OCI-LY3 (cell line): ENCODE measurements around the gene HTR3B.

ENCODE experiments used
- H2AFZ ChIP-seq: fragments of 200-600, 300-600 bp; shearing (Covaris generic); 2 replicates; pipeline ENCODE4 v1.6.0; 2014; ENCODE audit warnings: antibody characterized with exemption, low read depth, low read length
- H3K27ac ChIP-seq: fragments of 200-600, 300-600 bp; sonication (generic); 2 replicates; pipeline ENCODE4 v1.5.1; 2014; ENCODE audit warnings: mild to moderate bottlenecking, low read length, moderate library complexity, mixed read lengths
- H3K27me3 ChIP-seq: fragments of 200-600, 300-600 bp; sonication (generic); 2 replicates; pipeline ENCODE4 v1.6.1; 2014; ENCODE audit warnings: low read depth, low read length, mixed read lengths
- H3K36me3 ChIP-seq: fragments of 200-600, 300-600 bp; sonication (generic); replicated peaks from 2 replicates; pipeline ENCODE3; 2014; ENCODE audit warnings: low read depth, low read length, mixed read lengths
- H3K4me1 ChIP-seq: fragments of 300-600, 200-600 bp; sonication (generic); 2 replicates; pipeline ENCODE4 v1.6.1; 2014; ENCODE audit warnings: low read length, mixed read lengths
- H3K4me2 ChIP-seq: fragments of 200-600, 300-600 bp; sonication (generic); 2 replicates; pipeline ENCODE4 v1.6.1; 2014; ENCODE audit warnings: low read length, mixed read lengths
- H3K4me3 ChIP-seq: fragments of 300-600, 200-600 bp; sonication (generic); 2 replicates; pipeline ENCODE4 v1.5.1; 2014; ENCODE audit warnings: antibody characterized with exemption, mild to moderate bottlenecking, low read length, moderate library complexity
- H3K79me2 ChIP-seq: fragments of 300-600, 200-600 bp; shearing (Covaris generic); 2 replicates; pipeline ENCODE4 v1.6.1; 2014; ENCODE audit warnings: mild to moderate bottlenecking, low read length, mixed read lengths
- H3K9ac ChIP-seq: fragments of 300-600, 200-600 bp; shearing (Covaris generic); 2 replicates; pipeline ENCODE4 v1.6.0; 2014; ENCODE audit warnings: mild to moderate bottlenecking, low read length, moderate library complexity
- H3K9me3 ChIP-seq: fragments of 200-600, 300-600 bp; shearing (Covaris generic); 2 replicates; pipeline ENCODE4 v1.6.1; 2014; ENCODE audit warnings: low read length, mixed read lengths; ENCODE audit not compliant: insufficient read depth
- H4K20me1 ChIP-seq: fragments of 200-600, 300-600 bp; sonication (generic); 2 replicates; pipeline ENCODE4 v1.6.1; 2016; ENCODE audit warnings: low read length, mixed read lengths; ENCODE audit not compliant: insufficient read depth
- EZH2phosphoT487 ChIP-seq: fragments of 200-600 bp; shearing (Covaris generic); IDR thresholded peaks from 2 replicates; pipeline ENCODE4 v1.6.1; 2018; ENCODE audit warnings: antibody characterized with exemption, mixed run types, low read depth
- TF ChIP-seq, protein P1 (sequence below): fragments of 200-600, 300-600 bp; sonication (generic); IDR thresholded peaks from 2 replicates; pipeline ENCODE4 v1.5.1; 2014; ENCODE audit warnings: antibody characterized with exemption, low read length, low read depth

HTR3B gene

DNA sequence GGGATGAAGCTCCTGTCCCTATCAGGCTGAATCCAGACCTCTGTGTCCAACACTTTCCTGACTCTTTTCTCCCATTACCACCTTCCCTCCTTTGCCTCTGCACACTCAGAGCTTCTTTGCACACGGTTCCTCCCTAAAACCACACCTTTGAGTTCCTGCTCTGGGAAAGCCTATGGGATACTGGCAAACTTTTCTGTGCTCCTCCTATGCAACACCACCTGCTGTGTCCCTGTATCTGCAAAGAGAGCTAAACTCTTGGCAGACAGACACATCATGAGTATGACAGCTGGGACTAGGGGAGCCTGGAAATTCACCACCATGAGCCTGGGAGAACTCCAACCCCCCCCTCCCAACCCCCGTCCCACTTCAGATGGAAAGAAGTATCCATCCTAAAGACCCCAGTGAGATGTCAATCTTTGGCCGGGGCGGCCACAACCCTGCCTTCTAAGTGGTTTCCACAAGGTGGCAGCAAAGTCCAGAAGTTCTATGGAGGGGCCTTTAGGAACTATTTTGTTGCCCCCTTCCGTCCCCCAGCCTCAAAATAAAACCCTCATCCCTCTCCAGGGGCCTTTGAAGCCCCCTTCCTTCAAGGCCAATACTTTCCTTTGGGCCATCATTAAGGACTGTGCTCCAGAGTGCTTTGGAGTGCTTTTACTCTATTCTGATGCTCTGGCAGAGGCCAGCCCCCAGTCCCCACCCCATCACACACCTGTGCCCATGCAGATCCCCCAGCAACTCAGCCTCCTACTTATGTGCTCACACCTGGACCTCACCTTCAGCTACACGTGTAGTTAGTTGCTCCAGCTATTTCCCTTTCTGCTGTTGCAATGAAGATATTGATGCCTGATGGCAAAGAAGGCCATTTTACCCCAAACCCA lies 89.7 kb downstream of the HTR3B start:
- Histone ChIP-seq H3K4me3 (no peak overlapping the region), H3K4me2 (no peak overlapping the region), H3K4me1 (peaks cover 24% of the 10 kb centered on the region), H2AFZ (no peak overlapping the region), H4K20me1 (no peaks in the 10 kb centered on the region), H3K79me2 (no peaks in the 10 kb centered on the region), H3K36me3 (peaks cover 7% of the 10 kb centered on the region), H3K9me3 (no peaks in the 10 kb centered on the region), H3K27ac (no peak overlapping the region), H3K27me3 (0 out of 2 replicates have a peak, but pooled peaks cover 5% of the 10 kb centered on the region), H3K9ac (no peak overlapping the region)
- TF ChIP-seq, protein P1, sequence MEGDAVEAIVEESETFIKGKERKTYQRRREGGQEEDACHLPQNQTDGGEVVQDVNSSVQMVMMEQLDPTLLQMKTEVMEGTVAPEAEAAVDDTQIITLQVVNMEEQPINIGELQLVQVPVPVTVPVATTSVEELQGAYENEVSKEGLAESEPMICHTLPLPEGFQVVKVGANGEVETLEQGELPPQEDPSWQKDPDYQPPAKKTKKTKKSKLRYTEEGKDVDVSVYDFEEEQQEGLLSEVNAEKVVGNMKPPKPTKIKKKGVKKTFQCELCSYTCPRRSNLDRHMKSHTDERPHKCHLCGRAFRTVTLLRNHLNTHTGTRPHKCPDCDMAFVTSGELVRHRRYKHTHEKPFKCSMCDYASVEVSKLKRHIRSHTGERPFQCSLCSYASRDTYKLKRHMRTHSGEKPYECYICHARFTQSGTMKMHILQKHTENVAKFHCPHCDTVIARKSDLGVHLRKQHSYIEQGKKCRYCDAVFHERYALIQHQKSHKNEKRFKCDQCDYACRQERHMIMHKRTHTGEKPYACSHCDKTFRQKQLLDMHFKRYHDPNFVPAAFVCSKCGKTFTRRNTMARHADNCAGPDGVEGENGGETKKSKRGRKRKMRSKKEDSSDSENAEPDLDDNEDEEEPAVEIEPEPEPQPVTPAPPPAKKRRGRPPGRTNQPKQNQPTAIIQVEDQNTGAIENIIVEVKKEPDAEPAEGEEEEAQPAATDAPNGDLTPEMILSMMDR, result peak; percentile 87
- TF ChIP-seq EZH2phosphoT487, result no peak
